Ascending aorta (tissue), 2 donors: Measurements from ENCODE around the gene ETFDH. TPM values are rescaled to one million over a fixed set of nuclear protein-coding genes. Genes with fewer than 3 reads are reported as not detected.
"Not testable (repeated sequence)": the region's sequence is repeated elsewhere in the genome, so short reads cannot be mapped to it uniquely, and the experiment has no call there.

Source experiments
- DNase-seq, 2 donors: peaks; one replicate each; pipeline ENCODE4 v3.0.0-alpha.2; 2019; ENCODE audit warnings: low spot score in 2 of 2
- H3K27ac ChIP-seq, 2 donors: fragments of 200-600 bp; sonication (generic); one replicate each; pipeline ENCODE4 v1.5.1; 2016 to 2017; ENCODE audit warnings: mild to moderate bottlenecking in 1 of 2
- H3K27me3 ChIP-seq: fragments of 200-600 bp; sonication (generic); one replicate; pipeline ENCODE4 v1.5.1; 2017
- H3K36me3 ChIP-seq, 2 donors: fragments of 200-600 bp; sonication (generic); one replicate each; pipeline ENCODE4 v1.5.1; 2016
- H3K4me1 ChIP-seq, 2 donors: fragments of 200-600 bp; sonication (generic); one replicate each; pipeline ENCODE4 v1.5.1; 2016 to 2017; ENCODE audit warnings: mild to moderate bottlenecking in 1 of 2
- H3K4me3 ChIP-seq, 2 donors: fragments of 200-600 bp; sonication (generic); one replicate each; pipeline ENCODE4 v1.5.1; 2016 to 2017; ENCODE audit warnings: mild to moderate bottlenecking in 1 of 2
- H3K9me3 ChIP-seq, 2 donors: fragments of 200-600 bp; sonication (generic); one replicate each; pipeline ENCODE4 v1.5.1; 2016
- CTCF ChIP-seq, 3 experiments: fragments of 200-600 bp in 2 of 3; fragments of 450-650 bp in 1 of 3; sonication (generic) in 2 of 3; IDR thresholded peaks; one replicate each; pipeline ENCODE4 v1.5.1; 2016 to 2019; ENCODE audit warnings: antibody characterized with exemption in 3 of 3, mild to moderate bottlenecking in 1 of 3, moderate library complexity in 1 of 3
- intact Hi-C: fragments of 100-400 bp; cut with DNase I; formaldehyde crosslinking; loops from one replicate; pipeline ENCODE4 v1.15.1; 2023
- total RNA-seq: library from RNA; depleted of rRNA; stranded (reverse); fragments of >200 nt; gene quantifications from one replicate; pipeline ENCODE4 v1.1.0, GENCODE V29; 2016

ETFDH gene
- total RNA-seq, 1 donor from 2014 or later: 1.4 TPM

- H3K9me3 ChIP-seq: no peaks in the 10 kb centered on the region
- TF ChIP-seq CTCF (IDR thresholded peaks at IDR 0.05): no peak
- DNase-seq: no peak
- intact Hi-C loops: no loop called here
- no peaks in the 10 kb centered on the region for H3K27me3 ChIP-seq
- no peak overlapping the region for H3K4me3 ChIP-seq
- no peaks in the 10 kb centered on the region for H3K4me1 ChIP-seq
- H3K27ac ChIP-seq: no peak overlapping the region
- no peaks in the 10 kb centered on the region for H3K36me3 ChIP-seq
Observed at GRCh38 chr4:158644356-158644755, 27.7 kb upstream of the ETFDH start.

GRCh38 chr4:158644760-158645159 is 27.3 kb upstream of the ETFDH start:
- H3K4me1 ChIP-seq: no peaks in the 10 kb centered on the region
- H3K4me3 ChIP-seq: no peak overlapping the region
- intact Hi-C loops: no loop called here
- no peak for DNase-seq
- H3K27ac ChIP-seq: no peak overlapping the region
- no peaks in the 10 kb centered on the region for H3K9me3 ChIP-seq
- H3K27me3 ChIP-seq: no peaks in the 10 kb centered on the region
- TF ChIP-seq CTCF (IDR thresholded peaks at IDR 0.05): no peak
- H3K36me3 ChIP-seq: no peaks in the 10 kb centered on the region

GRCh38 chr4:158649111-158649680 is 22.9 kb upstream of the ETFDH start:
- no peaks in the 10 kb centered on the region for H3K9me3 ChIP-seq
- no peaks in the 10 kb centered on the region for H3K27me3 ChIP-seq
- H3K4me3 ChIP-seq: no peak overlapping the region
- no peak for DNase-seq
- intact Hi-C loops: no loop called here
- H3K36me3 ChIP-seq: no peaks in the 10 kb centered on the region
- H3K27ac ChIP-seq: no peak overlapping the region
- TF ChIP-seq CTCF (IDR thresholded peaks at IDR 0.05): no peak
- no peaks in the 10 kb centered on the region for H3K4me1 ChIP-seq

GRCh38 chr4:158652920-158653319 is 19.2 kb upstream of the ETFDH start:
- H3K36me3 ChIP-seq: no peaks in the 10 kb centered on the region
- intact Hi-C loops: no loop called here
- no peak for DNase-seq
- H3K4me1 ChIP-seq: no peaks in the 10 kb centered on the region
- H3K27me3 ChIP-seq: no peaks in the 10 kb centered on the region
- TF ChIP-seq CTCF (IDR thresholded peaks at IDR 0.05): no peak
- H3K27ac ChIP-seq: no peak overlapping the region
- peak overlapping the region in 1 of 2 donors; percentile 17 for H3K4me3 ChIP-seq
- no peaks in the 10 kb centered on the region for H3K9me3 ChIP-seq

GRCh38 chr4:158656439-158656838 is 15.7 kb upstream of the ETFDH start:
- no peaks in the 10 kb centered on the region for H3K27me3 ChIP-seq
- H3K4me3 ChIP-seq: no peak overlapping the region
- no peaks in the 10 kb centered on the region for H3K4me1 ChIP-seq
- no peak for TF ChIP-seq CTCF (IDR thresholded peaks at IDR 0.05)
- no peaks in the 10 kb centered on the region for H3K36me3 ChIP-seq
- H3K27ac ChIP-seq: no peak overlapping the region
- no peak for DNase-seq
- no peaks in the 10 kb centered on the region for H3K9me3 ChIP-seq
- intact Hi-C loops: no loop called here

- H3K27ac ChIP-seq: no peak overlapping the region
- TF ChIP-seq CTCF (IDR thresholded peaks at IDR 0.05): no peak
- intact Hi-C loops: no loop called here
- H3K36me3 ChIP-seq: no peaks in the 10 kb centered on the region
- no peaks in the 10 kb centered on the region for H3K27me3 ChIP-seq
- no peaks in the 10 kb centered on the region for H3K4me1 ChIP-seq
- H3K9me3 ChIP-seq: no peaks in the 10 kb centered on the region
- no peak for DNase-seq
- no peak overlapping the region for H3K4me3 ChIP-seq
Observed at GRCh38 chr4:158657291-158657690, 14.8 kb upstream of the ETFDH start.

GRCh38 chr4:158663255-158663654 is 8.8 kb upstream of the ETFDH start:
- H3K27ac ChIP-seq, H3K9me3 ChIP-seq, intact Hi-C loops, H3K27me3 ChIP-seq, DNase-seq, H3K36me3 ChIP-seq, H3K4me1 ChIP-seq, H3K4me3 ChIP-seq: not testable (repeated sequence)

- H3K27me3 ChIP-seq, H3K27ac ChIP-seq, H3K4me1 ChIP-seq, H3K9me3 ChIP-seq, H3K4me3 ChIP-seq, intact Hi-C loops, H3K36me3 ChIP-seq, DNase-seq: not testable (repeated sequence)
Observed at GRCh38 chr4:158663707-158664625, 8.1 kb upstream of the ETFDH start.
